ENCODE results near the gene AVPI1.

- TF ChIP-seq, protein P1, sequence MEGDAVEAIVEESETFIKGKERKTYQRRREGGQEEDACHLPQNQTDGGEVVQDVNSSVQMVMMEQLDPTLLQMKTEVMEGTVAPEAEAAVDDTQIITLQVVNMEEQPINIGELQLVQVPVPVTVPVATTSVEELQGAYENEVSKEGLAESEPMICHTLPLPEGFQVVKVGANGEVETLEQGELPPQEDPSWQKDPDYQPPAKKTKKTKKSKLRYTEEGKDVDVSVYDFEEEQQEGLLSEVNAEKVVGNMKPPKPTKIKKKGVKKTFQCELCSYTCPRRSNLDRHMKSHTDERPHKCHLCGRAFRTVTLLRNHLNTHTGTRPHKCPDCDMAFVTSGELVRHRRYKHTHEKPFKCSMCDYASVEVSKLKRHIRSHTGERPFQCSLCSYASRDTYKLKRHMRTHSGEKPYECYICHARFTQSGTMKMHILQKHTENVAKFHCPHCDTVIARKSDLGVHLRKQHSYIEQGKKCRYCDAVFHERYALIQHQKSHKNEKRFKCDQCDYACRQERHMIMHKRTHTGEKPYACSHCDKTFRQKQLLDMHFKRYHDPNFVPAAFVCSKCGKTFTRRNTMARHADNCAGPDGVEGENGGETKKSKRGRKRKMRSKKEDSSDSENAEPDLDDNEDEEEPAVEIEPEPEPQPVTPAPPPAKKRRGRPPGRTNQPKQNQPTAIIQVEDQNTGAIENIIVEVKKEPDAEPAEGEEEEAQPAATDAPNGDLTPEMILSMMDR (IDR thresholded peaks at IDR 0.05; ENCODE audit: low read depth, low read length, missing input control) = no peak
- TF ChIP-seq MAX (IDR thresholded peaks at IDR 0.05) = no peak
Observed at GRCh38 chr10:97715259-97715874, 28.3 kb upstream of the AVPI1 start.

Measured in liver (tissue), 2 donors.